GM12878 (cell line): ENCODE results near the gene TAGLN.

ENCODE experiments used
- CTCF ChIP-seq, 3 experiments: IDR thresholded peaks in 2 of 3; conservative IDR thresholded peaks in 1 of 3; 2 replicates each; pipeline ENCODE4 v1.5.1; 2011; ENCODE audit warnings: low read depth in 3 of 3, low read length in 3 of 3, mild to moderate bottlenecking in 3 of 3, control low read depth in 2 of 3, moderate library complexity in 2 of 3, inconsistent platforms in 1 of 3, mixed read lengths in 1 of 3; ENCODE audit not compliant: control insufficient read depth in 2 of 3, insufficient read depth in 1 of 3; ENCODE audit errors: extremely low read depth in 1 of 3
- DPF2 ChIP-seq: fragments of 450-650 bp; IDR thresholded peaks from 2 replicates; pipeline ENCODE4 v1.6.1; 2017; ENCODE audit warnings: mild to moderate bottlenecking
- JUNB ChIP-seq: IDR thresholded peaks from 2 replicates; pipeline ENCODE4 v1.6.1; 2016; ENCODE audit warnings: antibody characterized with exemption, mild to moderate bottlenecking
- POLR2AphosphoS5 ChIP-seq: IDR thresholded peaks from 2 replicates; pipeline ENCODE4 v1.6.1; 2011; ENCODE audit warnings: mild to moderate bottlenecking, low read length, inconsistent platforms
- REST ChIP-seq: IDR thresholded peaks from 2 replicates; pipeline ENCODE4 v1.6.1; 2012; ENCODE audit warnings: mild to moderate bottlenecking, low read depth, low read length
- SRF ChIP-seq, 2 experiments: IDR thresholded peaks; 2 replicates each; pipeline ENCODE4 v1.6.1; 2011; ENCODE audit warnings: low read depth in 2 of 2, low read length in 2 of 2, mild to moderate bottlenecking in 1 of 2, moderate library complexity in 1 of 2
- TF ChIP-seq, protein P1 (sequence below): fragments of 450-650 bp; formaldehyde crosslinking; IDR thresholded peaks from 2 replicates; pipeline ENCODE4 v1.5.0; 2022; ENCODE audit warnings: mild to moderate bottlenecking, missing genetic modification characterization
- TF ChIP-seq, protein P2 (sequence below): IDR thresholded peaks from 2 replicates; pipeline ENCODE4 v1.6.1; 2011; ENCODE audit warnings: borderline replicate concordance, low read depth, mild to moderate bottlenecking, moderate library complexity, mixed read lengths, low read length; ENCODE audit not compliant: insufficient read depth; ENCODE audit errors: extremely low read length

- TF ChIP-seq, protein P1, sequence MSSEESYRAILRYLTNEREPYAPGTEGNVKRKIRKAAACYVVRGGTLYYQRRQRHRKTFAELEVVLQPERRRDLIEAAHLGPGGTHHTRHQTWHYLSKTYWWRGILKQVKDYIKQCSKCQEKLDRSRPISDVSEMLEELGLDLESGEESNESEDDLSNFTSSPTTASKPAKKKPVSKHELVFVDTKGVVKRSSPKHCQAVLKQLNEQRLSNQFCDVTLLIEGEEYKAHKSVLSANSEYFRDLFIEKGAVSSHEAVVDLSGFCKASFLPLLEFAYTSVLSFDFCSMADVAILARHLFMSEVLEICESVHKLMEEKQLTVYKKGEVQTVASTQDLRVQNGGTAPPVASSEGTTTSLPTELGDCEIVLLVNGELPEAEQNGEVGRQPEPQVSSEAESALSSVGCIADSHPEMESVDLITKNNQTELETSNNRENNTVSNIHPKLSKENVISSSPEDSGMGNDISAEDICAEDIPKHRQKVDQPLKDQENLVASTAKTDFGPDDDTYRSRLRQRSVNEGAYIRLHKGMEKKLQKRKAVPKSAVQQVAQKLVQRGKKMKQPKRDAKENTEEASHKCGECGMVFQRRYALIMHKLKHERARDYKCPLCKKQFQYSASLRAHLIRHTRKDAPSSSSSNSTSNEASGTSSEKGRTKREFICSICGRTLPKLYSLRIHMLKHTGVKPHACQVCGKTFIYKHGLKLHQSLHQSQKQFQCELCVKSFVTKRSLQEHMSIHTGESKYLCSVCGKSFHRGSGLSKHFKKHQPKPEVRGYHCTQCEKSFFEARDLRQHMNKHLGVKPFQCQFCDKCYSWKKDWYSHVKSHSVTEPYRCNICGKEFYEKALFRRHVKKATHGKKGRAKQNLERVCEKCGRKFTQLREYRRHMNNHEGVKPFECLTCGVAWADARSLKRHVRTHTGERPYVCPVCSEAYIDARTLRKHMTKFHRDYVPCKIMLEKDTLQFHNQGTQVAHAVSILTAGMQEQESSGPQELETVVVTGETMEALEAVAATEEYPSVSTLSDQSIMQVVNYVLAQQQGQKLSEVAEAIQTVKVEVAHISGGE: no peak
- TF ChIP-seq REST (no peak), JUNB (no peak), DPF2 (no peak), CTCF (IDR thresholded peaks at IDR 0.05 in 2 of 3, conservative IDR thresholded peaks at IDR 0.05 in 1 of 3; ENCODE audit: control insufficient read depth in 2 of 3, extremely low read depth in 1 of 3, insufficient read depth in 1 of 3, low read depth in 3 of 3, low read length in 3 of 3) (no peak), SRF (IDR thresholded peaks at IDR 0.05; ENCODE audit: low read depth in 2 of 2, low read length in 2 of 2) (no peak), POLR2AphosphoS5 (no peak)
- TF ChIP-seq, protein P2, sequence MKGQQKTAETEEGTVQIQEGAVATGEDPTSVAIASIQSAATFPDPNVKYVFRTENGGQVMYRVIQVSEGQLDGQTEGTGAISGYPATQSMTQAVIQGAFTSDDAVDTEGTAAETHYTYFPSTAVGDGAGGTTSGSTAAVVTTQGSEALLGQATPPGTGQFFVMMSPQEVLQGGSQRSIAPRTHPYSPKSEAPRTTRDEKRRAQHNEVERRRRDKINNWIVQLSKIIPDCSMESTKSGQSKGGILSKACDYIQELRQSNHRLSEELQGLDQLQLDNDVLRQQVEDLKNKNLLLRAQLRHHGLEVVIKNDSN: no peak
Observed at GRCh38 chr11:117220999-117221774, 22.0 kb downstream of the TAGLN start.
